Mesodermal cell (in vitro differentiated cells): ENCODE data around the gene METTL21C.

ENCODE experiments used
- H3K27ac ChIP-seq: 2 replicates; pipeline ENCODE4 v1.7.0; 2013; ENCODE audit warnings: mild to moderate bottlenecking, low read depth, low read length, moderate library complexity; ENCODE audit not compliant: severe bottlenecking
- H3K36me3 ChIP-seq: 2 replicates; pipeline ENCODE4 v1.7.1; 2013; ENCODE audit warnings: mild to moderate bottlenecking, low read length, moderate library complexity; ENCODE audit not compliant: control insufficient read depth, insufficient read depth
- H3K4me1 ChIP-seq: one replicate; pipeline ENCODE4 v1.7.1; 2013; ENCODE audit warnings: mild to moderate bottlenecking, low read length; ENCODE audit not compliant: insufficient read depth, control insufficient read depth, poor library complexity, severe bottlenecking
- H3K4me3 ChIP-seq: 2 replicates; pipeline ENCODE4 v1.7.0; 2013; ENCODE audit warnings: low read length, control low read depth, mild to moderate bottlenecking; ENCODE audit not compliant: insufficient read depth, poor library complexity, severe bottlenecking; ENCODE audit errors: extremely low read depth
- H3K9me3 ChIP-seq: 2 replicates; pipeline ENCODE4 v1.7.1; 2013; ENCODE audit warnings: mild to moderate bottlenecking, low read length, moderate library complexity; ENCODE audit not compliant: control insufficient read depth
- WGBS, 2 experiments: methylation state at CpG; one replicate each; pipeline ENCODE4 v1.1.5; 2013; ENCODE audit warnings: missing lambda C conversion rate in 2 of 2; ENCODE audit not compliant: insufficient coverage in 2 of 2; 5-methylcytosine and 5-hydroxymethylcytosine counted together

The METTL21C gene

DNA sequence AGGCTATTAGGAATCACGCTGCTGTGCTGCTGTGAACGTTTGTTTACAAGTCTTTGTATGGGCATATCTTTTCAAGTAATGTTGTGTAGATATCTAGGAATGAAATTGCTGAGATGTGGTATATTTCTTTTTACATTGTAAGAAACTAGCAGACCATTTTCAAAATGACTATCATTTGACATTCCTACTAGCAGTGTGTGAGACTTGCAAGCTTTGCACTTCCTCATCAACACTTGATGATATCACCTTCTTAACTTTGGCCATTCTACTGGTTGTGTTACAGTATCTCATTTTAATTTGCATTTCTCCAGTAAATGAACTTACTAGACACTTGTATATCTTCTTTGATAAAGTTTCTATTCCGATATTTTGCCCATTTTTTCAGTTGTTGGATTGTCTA lies 12.1 kb downstream of the METTL21C start:
- no peaks in the 10 kb centered on the region for H3K4me1 ChIP-seq
- no peak overlapping the region for H3K27ac ChIP-seq
- WGBS, 2 experiments: 100% methylated on average over 1 of the region's 3 CpGs; no CpG with 5 or more reads in 1 of the 2 experiments

DNA sequence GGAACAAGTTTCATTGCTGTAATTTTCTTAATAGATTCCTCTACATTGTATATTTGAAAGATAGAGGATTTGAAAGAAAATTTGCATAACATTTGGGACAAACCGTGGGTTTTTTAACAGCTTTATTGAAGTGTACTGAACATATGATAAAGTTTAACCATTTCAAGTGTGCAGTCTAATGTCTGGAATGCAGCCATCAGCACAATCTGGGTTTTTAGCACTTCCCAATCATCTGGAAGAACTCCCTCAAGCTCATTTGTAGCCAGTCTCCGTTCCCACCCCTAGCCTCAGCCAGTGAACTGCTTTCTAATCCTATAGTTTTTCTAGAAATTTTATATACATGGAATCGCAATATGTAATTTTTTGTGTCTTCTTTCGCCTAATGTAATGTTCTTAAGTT lies 12.6 kb downstream of the METTL21C start:
- 0% methylated on average over 1 of the region's 4 CpGs; no CpG with 5 or more reads in 1 of the 2 experiments for WGBS, 2 experiments
- no peak overlapping the region for H3K4me3 ChIP-seq
- no peaks in the 10 kb centered on the region for H3K9me3 ChIP-seq
- H3K4me1 ChIP-seq: no peaks in the 10 kb centered on the region
- no peak overlapping the region for H3K27ac ChIP-seq
- peaks cover 25% of the 10 kb centered on the region for H3K36me3 ChIP-seq

More for the DNA sequence above, 12.1 kb downstream of the METTL21C start:
- no peak overlapping the region for H3K4me3 ChIP-seq
- peaks cover 20% of the 10 kb centered on the region for H3K36me3 ChIP-seq
- H3K9me3 ChIP-seq: no peaks in the 10 kb centered on the region

DNA sequence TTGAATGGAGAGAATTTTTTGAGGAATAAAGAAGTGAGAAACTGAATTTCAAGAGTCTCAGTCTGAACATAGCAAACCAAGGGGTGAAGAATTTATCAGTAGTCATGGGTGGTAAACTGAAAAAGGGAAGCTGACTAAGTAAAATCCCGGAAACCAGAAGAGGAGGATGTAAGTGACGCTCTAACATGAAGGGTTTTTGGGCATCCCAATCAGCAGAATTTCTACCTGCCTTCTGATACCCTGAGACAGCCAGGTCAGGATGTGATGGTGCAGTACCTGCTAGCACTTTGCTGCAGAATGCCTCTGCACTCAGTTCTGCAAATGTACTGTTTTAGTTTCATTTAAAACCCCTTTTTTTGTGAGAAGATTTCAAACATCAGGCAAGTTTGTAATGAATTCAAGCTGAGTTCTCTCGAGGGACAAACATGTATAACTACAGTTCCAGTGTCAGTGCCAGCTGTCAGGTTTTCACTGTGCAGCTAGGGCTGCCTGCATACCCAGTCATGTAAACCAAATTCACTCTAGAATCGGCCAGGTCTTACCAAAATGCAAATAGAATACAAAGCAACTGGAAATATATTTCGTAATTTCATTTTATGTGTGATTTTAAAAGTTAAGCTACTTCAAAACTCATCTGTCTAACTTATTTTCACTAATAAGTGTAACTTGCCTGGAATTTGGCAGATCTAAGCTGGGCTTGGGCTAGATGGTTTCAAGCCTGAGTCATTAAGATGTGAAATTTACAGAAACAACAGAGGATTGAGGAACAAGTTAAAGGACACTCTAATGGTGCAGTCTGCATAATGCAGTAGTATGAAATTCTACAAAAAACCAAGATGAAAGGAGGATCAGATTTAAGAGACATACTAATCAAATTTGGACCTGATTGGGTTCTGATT lies 13.8 kb downstream of the METTL21C start:
- H3K4me1 ChIP-seq: no peaks in the 10 kb centered on the region
- no peak overlapping the region for H3K4me3 ChIP-seq
- peaks cover 32% of the 10 kb centered on the region for H3K36me3 ChIP-seq
- no peaks in the 10 kb centered on the region for H3K9me3 ChIP-seq
- 96 to 100% methylated on average over 3 of the region's 5 CpGs for WGBS, 2 experiments
- no peak overlapping the region for H3K27ac ChIP-seq

DNA sequence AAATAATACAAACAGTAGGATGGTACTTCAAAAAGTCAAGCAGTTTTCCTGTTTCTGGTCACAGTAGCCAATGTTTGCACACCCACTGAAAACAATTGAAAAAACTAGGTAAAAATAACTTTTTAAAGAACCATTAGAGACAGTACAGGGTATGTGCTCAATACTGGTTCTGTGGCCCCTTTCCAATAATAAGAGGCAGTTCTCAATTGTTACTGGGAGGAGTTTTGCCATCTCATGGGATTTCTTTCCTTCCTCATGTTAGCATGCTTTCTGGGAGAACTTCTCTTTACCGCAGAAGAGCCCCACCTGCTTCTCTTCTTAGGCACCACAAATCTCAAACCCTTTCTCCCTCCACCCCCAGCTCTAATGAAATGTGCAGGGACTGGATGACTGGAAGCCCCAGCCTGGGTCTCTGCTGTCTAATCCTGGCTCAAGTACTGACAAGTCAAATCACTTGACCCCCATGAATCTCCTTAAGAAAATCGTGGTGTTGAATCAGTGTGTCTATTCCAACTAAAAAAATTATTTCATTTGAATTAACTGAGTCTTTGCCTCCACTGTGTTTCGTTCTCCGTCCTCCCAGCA lies 14.6 kb downstream of the METTL21C start:
- Histone ChIP-seq H3K36me3 (peaks cover 36% of the 10 kb centered on the region), H3K27ac (no peak overlapping the region)
- WGBS, 2 experiments: 100% methylated on average over 3 of the region's 4 CpGs; no CpG with 5 or more reads in 1 of the 2 experiments

DNA sequence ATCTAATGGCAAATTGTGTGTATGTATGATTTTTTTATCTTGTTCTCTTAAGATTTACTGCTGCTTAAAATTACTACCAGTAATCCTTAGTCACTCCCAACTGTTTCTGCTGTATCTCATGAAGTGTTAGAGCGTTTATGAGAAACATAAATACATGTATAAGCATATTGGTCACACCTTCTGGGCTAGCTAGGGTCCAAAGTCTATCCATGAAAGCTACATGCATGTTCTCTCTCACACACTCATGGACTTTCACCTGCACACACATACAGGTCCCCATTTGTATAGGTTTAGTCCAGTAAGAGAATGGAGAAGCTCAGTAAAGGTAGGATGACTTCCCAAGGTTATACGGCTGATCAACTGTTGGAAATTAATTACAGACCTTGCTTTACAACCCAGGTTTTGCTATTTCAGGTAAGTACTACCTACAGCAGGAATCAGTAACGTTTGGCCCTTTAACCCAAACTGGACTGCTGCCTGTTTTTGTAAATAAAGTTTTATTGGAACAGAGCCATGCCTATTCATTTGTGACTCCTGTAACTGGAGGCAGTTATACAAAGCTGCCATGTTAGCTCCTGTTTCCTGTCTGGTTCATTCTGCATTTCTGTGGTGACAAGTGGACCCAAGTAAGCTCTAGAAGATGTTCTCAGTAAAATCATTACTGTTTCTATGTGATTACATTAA lies 15.3 kb downstream of the METTL21C start:
- WGBS, 2 experiments: 67 to 88% methylated on average over 1 of the region's 3 CpGs
- Histone ChIP-seq H3K4me1 (no peaks in the 10 kb centered on the region), H3K36me3 (peaks cover 42% of the 10 kb centered on the region), H3K27ac (no peak overlapping the region), H3K4me3 (no peak overlapping the region), H3K9me3 (no peaks in the 10 kb centered on the region)

More for the DNA sequence above, 14.6 kb downstream of the METTL21C start:
- Histone ChIP-seq H3K9me3 (no peaks in the 10 kb centered on the region), H3K4me3 (no peak overlapping the region), H3K4me1 (no peaks in the 10 kb centered on the region)

DNA sequence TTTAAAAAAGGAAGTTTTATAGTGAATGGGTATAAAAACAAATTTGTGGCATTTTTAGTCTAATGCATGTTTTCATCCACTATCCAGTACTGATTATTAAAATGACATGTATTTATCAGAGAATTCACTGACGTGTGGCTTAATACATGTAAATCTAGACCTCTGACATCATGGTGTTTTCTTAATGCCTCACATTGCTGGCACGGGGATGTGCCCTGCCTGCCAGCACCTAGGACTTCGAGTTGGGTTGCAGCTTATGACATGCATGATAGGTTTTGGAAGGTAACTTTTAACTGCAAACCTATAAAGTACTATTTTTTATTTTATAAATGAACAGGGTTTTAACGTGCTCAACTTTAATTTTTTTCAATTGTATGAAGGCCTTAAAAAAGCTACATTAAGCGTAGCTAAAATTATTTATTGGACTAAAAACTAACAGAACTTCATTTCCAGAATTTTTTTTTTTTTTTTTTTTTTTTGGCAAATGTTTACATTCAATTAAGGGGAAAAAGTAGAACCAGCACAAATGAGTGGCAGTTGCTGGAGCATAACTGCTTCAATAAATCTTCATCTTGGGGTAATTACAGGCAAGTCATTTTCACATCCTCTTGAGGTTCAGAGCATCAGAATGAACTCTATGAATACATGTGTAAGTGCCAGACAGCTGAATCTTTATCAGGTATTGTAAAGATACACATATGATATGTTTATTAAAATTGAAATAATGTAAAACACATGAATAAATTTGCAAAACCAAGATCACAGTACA lies 16.3 kb downstream of the METTL21C start:
- 100% methylated on average over 1 to 2 of the region's 5 CpGs for WGBS, 2 experiments
- H3K36me3 ChIP-seq: peaks cover 51% of the 10 kb centered on the region

DNA sequence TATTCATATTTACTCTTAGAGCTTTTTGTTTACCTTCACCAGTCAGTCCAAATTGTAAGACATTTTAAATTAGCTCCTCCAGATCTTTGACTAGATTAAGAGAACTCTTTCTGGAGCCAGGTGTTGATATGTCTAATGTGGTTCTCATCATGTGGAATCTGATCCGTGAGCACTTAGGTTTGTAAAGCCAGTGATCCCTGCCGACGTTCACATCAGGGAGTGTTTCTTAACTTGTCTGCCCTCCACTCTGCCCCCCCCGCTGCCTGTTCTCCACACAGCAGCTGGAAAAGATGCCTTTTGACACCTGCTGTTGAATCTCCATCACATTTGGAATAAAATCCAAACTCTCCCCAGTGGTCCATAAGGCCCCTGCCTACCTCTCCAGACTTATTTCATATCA lies 17.7 kb downstream of the METTL21C start:
- 93 to 100% methylated on average over 3 to 4 of the region's 4 CpGs for WGBS, 2 experiments
- Histone ChIP-seq H3K4me3 (no peak overlapping the region), H3K9me3 (no peaks in the 10 kb centered on the region), H3K36me3 (peaks cover 65% of the 10 kb centered on the region), H3K27ac (no peak overlapping the region), H3K4me1 (no peaks in the 10 kb centered on the region)

More for the DNA sequence above, 16.3 kb downstream of the METTL21C start:
- Histone ChIP-seq H3K9me3 (no peaks in the 10 kb centered on the region), H3K27ac (no peak overlapping the region), H3K4me1 (no peaks in the 10 kb centered on the region), H3K4me3 (no peak overlapping the region)

DNA sequence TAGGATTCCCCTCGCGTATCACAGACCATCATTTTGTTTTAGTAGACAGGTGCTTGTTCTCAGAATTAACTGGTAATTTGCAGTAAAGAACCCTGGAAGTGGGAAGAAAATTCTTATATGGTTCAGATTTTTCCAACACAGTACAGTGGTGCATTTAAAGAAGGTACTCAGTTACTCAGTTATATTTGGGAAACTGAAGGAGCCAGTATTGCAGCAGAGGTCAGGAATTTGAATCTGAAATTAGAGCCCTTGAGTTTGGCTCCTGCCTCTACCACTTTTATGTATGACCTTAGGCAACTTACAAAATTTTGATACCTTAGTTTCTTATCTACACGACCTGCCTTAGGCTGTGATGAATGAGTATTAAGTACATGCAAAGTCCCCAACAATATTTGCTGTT lies 19.7 kb downstream of the METTL21C start:
- Histone ChIP-seq H3K36me3 (peaks cover 85% of the 10 kb centered on the region), H3K9me3 (peaks cover 4% of the 10 kb centered on the region)
- WGBS, 2 experiments: 93 to 100% methylated on average over 2 of the region's 3 CpGs

DNA sequence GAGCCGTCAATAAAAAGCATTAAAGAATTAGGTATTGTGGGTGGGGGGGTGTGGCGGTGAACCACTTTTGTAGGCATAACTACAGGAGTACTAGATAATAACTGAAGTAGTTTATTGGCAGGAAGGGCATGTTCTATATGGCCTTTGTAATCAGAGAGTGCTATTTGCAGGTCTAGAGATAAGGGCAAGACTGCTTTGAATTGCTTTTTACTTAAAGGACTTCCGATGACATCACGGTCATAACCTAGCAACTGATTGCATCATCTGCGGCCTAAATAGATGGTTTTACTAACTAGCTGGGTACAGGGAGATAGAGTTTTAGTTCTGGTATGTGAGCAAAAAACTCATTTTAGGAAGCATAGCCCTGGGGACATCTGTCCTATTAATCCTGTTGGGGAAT lies 24.7 kb downstream of the METTL21C start:
- Histone ChIP-seq H3K9me3 (peaks cover 33% of the 10 kb centered on the region), H3K4me1 (peaks cover 2% of the 10 kb centered on the region), H3K36me3 (peaks cover 94% of the 10 kb centered on the region), H3K27ac (no peak overlapping the region), H3K4me3 (no peak overlapping the region)
- 56 to 61% methylated on average over 4 of the region's 5 CpGs for WGBS, 2 experiments

More for the DNA sequence above, 19.7 kb downstream of the METTL21C start:
- H3K4me1 ChIP-seq: no peaks in the 10 kb centered on the region
- H3K4me3 ChIP-seq: no peak overlapping the region
- no peak overlapping the region for H3K27ac ChIP-seq

DNA sequence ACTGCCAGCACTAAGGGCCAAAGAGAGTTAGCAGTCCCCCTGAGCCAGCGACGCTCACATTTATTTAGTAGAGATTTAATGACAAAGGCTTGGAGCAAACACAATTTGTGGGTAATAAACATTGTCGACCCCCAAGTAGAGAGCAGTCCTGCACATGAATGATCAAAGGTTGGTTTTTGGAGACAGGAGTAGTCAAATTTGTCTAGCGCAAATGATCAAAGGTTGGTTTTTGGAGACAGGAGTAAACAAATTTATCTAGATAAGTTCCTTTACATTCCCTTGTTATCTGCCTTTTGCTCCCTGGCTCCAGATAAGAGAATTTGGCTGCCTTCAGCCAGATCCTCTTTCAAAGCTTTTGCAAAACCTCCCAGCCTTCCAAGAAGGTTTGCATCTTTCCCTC lies 26.9 kb downstream of the METTL21C start:
- H3K9me3 ChIP-seq: peaks cover 33% of the 10 kb centered on the region
- H3K36me3 ChIP-seq: peaks cover 92% of the 10 kb centered on the region
- H3K4me1 ChIP-seq: peaks cover 2% of the 10 kb centered on the region
- H3K27ac ChIP-seq: no peak overlapping the region
- no peak overlapping the region for H3K4me3 ChIP-seq
- WGBS, 2 experiments: 92 to 97% methylated on average over 3 to 4 of the region's 4 CpGs
